Epithelial cell of esophagus (primary cell): ENCODE results near the gene BCL2L13.
A peak's percentile ranks its signal among the peaks of the same experiment; 100 is the strongest.

Experiments
- DNase-seq: peaks from one replicate; pipeline ENCODE4 v3.0.0; 2010; ENCODE audit warnings: low read depth
- H3K4me3 ChIP-seq: 2 replicates; pipeline ENCODE4 v1.5.1; 2011; ENCODE audit warnings: mild to moderate bottlenecking, low read length, control low read depth
- CTCF ChIP-seq: IDR thresholded peaks from 2 replicates; pipeline ENCODE4 v1.5.1; 2011; ENCODE audit warnings: low read depth, mild to moderate bottlenecking, low read length, control low read depth, inconsistent platforms; ENCODE audit not compliant: insufficient read depth; ENCODE audit errors: missing control alignments

BCL2L13 gene

GRCh38 chr22:17601031-17601430 is 37.5 kb upstream of the BCL2L13 start:
- no peak for TF ChIP-seq CTCF
- H3K4me3 ChIP-seq, result no peak overlapping the region
- no peak for DNase-seq

GRCh38 chr22:17603668-17604067 is 34.9 kb upstream of the BCL2L13 start:
- no peak for TF ChIP-seq CTCF
- no peak for DNase-seq
- H3K4me3 ChIP-seq, result no peak overlapping the region

- no peak for TF ChIP-seq CTCF
Observed at GRCh38 chr22:17606496-17606895, 32.1 kb upstream of the BCL2L13 start.

GRCh38 chr22:17607891-17608521 is 30.6 kb upstream of the BCL2L13 start:
- H3K4me3 ChIP-seq, result no peak overlapping the region
- DNase-seq, result no peak
- no peak for TF ChIP-seq CTCF

More at GRCh38 chr22:17606496-17606895, 32.1 kb upstream of the BCL2L13 start:
- DNase-seq, result no peak
- no peak overlapping the region for H3K4me3 ChIP-seq

- no peak for TF ChIP-seq CTCF
Observed at GRCh38 chr22:17612057-17612456, 26.5 kb upstream of the BCL2L13 start.

GRCh38 chr22:17613280-17613679 is 25.3 kb upstream of the BCL2L13 start:
- no peak overlapping the region for H3K4me3 ChIP-seq
- no peak for DNase-seq
- TF ChIP-seq CTCF, result no peak

More at GRCh38 chr22:17612057-17612456, 26.5 kb upstream of the BCL2L13 start:
- no peak for DNase-seq
- H3K4me3 ChIP-seq, result no peak overlapping the region

GRCh38 chr22:17627961-17628405 is 10.6 kb upstream of the BCL2L13 start:
- H3K4me3 ChIP-seq, result peak overlapping the region; percentile 94
- no peak for DNase-seq
- no peak for TF ChIP-seq CTCF
